Omental fat pad (tissue), 4 donors: Measurements from ENCODE around the gene EEF1G. TPM values are rescaled to one million over a fixed set of nuclear protein-coding genes. Genes with fewer than 3 reads are reported as not detected.
"Not testable (repeated sequence)": the region's sequence is repeated elsewhere in the genome, so short reads cannot be mapped to it uniquely, and the experiment has no call there.

Experiments
- ATAC-seq: fragments of 150-250 bp; one replicate; pipeline ENCODE4 v1.9.1; 2016; ENCODE audit warnings: mild to moderate bottlenecking, moderate library complexity; ENCODE audit not compliant: low FRiP score
- DNase-seq: peaks from one replicate; pipeline ENCODE4 v3.0.0-alpha.2; 2019; ENCODE audit warnings: low spot score
- total RNA-seq, 4 donors: library from RNA; depleted of rRNA; stranded (reverse); fragments of >200 nt; gene quantifications; one replicate each; pipeline ENCODE4 v1.1.0, GENCODE V29; 2016
- TF ChIP-seq, protein P1 (sequence below), 3 donors: fragments of 450-650 bp; IDR thresholded peaks; one replicate each; pipeline ENCODE4 v1.5.1; 2016 to 2017; ENCODE audit warnings: antibody characterized with exemption in 3 of 3, mild to moderate bottlenecking in 3 of 3, moderate library complexity in 2 of 3

EEF1G gene
- total RNA-seq, 4 donors from 2014 or later, result 1,194 to 1,561 (median 1,267) TPM

- TF ChIP-seq, protein P1, sequence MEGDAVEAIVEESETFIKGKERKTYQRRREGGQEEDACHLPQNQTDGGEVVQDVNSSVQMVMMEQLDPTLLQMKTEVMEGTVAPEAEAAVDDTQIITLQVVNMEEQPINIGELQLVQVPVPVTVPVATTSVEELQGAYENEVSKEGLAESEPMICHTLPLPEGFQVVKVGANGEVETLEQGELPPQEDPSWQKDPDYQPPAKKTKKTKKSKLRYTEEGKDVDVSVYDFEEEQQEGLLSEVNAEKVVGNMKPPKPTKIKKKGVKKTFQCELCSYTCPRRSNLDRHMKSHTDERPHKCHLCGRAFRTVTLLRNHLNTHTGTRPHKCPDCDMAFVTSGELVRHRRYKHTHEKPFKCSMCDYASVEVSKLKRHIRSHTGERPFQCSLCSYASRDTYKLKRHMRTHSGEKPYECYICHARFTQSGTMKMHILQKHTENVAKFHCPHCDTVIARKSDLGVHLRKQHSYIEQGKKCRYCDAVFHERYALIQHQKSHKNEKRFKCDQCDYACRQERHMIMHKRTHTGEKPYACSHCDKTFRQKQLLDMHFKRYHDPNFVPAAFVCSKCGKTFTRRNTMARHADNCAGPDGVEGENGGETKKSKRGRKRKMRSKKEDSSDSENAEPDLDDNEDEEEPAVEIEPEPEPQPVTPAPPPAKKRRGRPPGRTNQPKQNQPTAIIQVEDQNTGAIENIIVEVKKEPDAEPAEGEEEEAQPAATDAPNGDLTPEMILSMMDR (IDR thresholded peaks at IDR 0.05), result no peak
- ATAC-seq, result no peak
- DNase-seq, result no peak
Measured at GRCh38 chr11:62595124-62595523, 21.4 kb upstream of the EEF1G start.

DNA sequence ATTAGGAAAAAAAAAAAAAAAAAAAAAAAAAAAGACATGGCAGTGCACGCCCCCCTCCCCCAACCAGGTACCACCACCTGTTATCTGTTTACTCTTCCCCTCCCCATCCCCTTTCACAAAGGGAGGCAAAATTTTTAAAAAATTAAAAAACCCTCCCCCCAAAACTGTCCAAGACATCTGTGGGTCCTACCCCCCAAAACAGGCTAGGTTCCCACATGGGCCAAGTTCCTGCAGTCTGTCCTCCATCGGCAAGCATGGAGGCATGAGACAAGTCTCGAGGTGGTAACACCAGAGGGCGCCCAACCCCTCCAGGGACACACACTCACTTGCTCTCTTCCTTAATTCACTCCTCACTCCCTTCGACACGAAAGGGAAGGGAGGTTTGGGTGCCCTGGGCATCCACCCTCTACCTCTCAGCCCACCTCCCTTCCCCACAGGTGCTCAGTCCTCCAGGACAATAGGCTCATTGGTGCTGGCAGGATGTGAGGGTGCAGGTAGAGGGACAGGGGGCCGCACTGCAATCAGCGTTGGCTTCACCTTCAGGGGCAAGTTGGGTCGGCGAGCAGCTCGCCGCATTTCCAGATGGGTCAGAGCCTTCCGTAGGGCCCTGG, 19.8 kb upstream of the EEF1G start:
- DNase-seq (peak; percentile 77), ATAC-seq (no peak)
- TF ChIP-seq, protein P1 (IDR thresholded peaks at IDR 0.05), result no peak

DNA sequence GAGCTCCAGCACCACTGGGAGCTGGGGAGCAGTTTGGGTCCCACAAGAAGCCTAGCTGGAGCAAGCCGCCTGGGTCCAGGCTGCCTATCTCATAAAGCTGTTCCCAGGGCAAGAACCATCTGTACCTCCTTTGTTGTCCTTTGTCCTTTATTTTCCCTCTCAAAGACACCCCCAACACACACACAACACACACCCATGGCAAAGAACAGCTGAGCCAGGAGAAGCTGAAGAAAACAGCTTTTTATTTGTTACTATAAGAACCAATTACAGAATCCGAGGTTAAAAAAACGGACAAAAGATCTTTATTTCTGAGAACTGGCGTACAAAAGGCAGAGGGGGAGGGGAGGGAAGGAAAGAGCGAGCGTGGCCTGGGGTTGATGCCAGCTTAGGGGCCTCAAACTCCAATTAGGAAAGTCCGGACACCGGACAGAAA, 19.3 kb upstream of the EEF1G start:
- DNase-seq, result no peak
- TF ChIP-seq, protein P1 (IDR thresholded peaks at IDR 0.05), result no peak

DNA sequence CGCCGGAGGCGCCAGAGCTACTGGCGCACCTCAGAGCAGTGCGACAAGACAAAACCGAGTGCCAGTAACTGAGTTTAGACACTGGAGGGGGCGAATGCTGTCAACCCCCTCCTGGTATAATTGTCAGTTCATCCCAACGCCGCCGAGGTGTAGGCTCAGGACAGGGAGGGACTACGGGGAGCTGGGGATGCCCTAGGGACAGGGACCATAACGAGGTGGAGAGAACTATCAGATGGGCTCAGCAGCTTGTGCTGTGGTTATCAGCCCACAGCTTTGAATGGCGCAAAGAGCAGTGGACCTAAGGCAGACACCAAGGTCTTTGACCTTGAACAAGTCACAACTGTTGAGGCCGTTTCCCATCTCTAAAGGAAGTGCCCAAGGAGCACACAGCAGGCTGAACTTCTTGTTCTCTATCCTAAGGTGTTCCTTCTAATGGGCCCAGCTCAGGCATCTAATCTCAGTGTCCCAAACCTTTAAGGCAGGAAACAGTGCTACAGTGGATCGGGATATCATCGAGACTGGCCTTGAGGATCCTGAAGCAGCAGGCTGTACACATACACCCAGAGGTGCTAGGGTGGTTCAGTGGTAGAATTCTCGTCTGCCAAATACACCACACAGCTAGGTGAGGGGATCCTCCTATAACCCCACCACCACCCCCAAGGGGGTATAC, 18.6 kb upstream of the EEF1G start:
- TF ChIP-seq, protein P1 (IDR thresholded peaks at IDR 0.05), result no peak
- DNase-seq (no peak), ATAC-seq (peak; percentile 5)

More for the DNA sequence above, 19.3 kb upstream of the EEF1G start:
- no peak for ATAC-seq

- ATAC-seq, result peak; percentile 97
Measured at GRCh38 chr11:62591448-62592145, 17.9 kb upstream of the EEF1G start, which contains the start of gene TUT1. Gene TUT1 (minus strand): TSS chr11:62591523. CDS start chr11:62591485, 38 bp downstream.

DNA sequence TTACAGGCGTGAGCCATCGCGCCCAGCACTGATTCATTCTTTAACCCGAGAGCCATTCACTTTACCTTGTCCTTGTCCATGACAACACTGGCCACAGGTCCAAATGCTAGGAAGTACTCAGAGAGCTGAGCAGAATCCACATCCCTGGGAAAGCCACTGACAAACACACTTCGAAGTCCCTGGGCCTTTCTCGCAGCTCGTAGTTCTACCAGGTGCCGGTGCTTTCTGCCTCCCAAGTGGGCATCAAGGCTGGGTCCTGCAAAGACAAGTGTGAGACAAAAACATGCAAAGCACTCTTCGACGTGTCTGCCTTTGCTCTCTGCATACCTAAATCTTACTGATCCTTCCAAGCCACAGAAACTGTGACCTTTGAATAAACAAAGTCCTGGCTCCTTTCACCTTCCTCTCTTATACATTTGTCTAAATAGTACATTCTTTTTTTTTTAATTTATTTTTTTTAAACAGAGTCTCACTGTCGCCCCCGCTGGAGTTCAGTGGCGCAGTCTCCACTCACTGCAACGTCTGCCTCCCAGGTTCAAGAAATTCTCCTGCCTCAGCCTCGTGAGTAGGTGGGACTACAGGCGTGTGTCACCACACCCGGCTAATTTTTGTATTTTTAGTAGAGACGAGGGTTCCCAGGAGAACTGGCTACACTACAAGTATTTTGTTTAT, 15.4 kb upstream of the EEF1G start:
- ATAC-seq (no peak), DNase-seq (no peak)
- TF ChIP-seq, protein P1 (IDR thresholded peaks at IDR 0.05), result no peak

More at GRCh38 chr11:62591448-62592145, 17.9 kb upstream of the EEF1G start, which contains the start of gene TUT1:
- peak; percentile 91 for DNase-seq
- TF ChIP-seq, protein P1 (IDR thresholded peaks at IDR 0.05), result no peak

DNA sequence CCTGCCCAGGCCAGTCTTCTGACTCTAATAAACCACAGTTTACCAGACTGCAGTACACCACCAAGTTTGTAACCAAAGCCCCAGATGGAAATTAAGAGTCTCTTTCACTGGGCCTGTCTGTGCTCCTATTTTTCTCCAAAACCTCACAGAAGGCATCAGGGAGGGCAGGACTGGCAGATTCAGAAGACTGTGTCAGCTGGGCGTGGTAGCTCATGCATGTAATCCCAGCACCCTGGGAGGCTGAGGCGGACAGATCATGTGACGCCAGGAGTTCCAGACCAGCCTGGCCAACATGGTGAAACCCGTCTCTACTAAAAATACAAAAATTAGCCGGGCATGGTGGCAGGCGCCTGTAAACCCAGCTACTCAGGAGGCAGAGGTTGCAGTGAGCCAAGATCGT, 11.7 kb upstream of the EEF1G start:
- ATAC-seq, DNase-seq: not testable (repeated sequence)

GRCh38 chr11:62581735-62582134, 8.0 kb upstream of the EEF1G start:
- DNase-seq, ATAC-seq: not testable (repeated sequence)
